Tongue (tissue), 2 donors: Measurements from ENCODE around the gene FGF9. TPM values are rescaled to one million over a fixed set of nuclear protein-coding genes. Genes with fewer than 3 reads are reported as not detected.

Source experiments
- DNase-seq: peaks from one replicate; pipeline ENCODE4 v3.0.0-alpha.2; 2015
- total RNA-seq: library from RNA; depleted of rRNA; stranded (reverse); fragments of >200 nt; gene quantifications from one replicate; pipeline ENCODE4 v1.2.3, GENCODE V29; 2014

FGF9 gene
- total RNA-seq, 1 donor from 2014 or later, result 3.1 TPM

DNA sequence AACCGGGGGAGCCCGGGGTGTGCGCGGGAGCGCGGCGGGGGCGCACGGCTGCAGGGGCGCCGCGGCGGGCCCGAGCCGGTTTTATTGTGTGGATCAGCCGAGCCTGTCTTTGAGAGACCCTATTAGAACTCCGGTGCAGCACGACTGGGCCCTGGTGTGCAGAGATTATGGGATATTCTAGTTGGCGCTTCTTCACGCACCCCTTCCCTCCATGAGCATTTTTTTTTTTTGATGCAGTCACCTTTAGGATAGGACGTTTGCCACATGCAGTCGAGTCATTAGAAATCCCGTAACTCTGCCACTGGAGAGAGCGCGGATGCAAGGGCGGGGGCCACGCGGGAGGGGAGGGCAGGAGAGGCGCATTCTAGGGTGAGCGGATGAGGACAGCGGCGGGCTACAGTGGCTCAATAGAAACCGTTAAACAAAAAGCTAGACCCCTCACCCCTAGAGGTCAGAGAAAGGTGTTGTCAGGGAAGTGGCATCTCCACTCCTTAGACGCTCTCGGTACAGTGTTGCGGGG, 3.7 kb downstream of the FGF9 start:
- DNase-seq, result peak; percentile 52

DNA sequence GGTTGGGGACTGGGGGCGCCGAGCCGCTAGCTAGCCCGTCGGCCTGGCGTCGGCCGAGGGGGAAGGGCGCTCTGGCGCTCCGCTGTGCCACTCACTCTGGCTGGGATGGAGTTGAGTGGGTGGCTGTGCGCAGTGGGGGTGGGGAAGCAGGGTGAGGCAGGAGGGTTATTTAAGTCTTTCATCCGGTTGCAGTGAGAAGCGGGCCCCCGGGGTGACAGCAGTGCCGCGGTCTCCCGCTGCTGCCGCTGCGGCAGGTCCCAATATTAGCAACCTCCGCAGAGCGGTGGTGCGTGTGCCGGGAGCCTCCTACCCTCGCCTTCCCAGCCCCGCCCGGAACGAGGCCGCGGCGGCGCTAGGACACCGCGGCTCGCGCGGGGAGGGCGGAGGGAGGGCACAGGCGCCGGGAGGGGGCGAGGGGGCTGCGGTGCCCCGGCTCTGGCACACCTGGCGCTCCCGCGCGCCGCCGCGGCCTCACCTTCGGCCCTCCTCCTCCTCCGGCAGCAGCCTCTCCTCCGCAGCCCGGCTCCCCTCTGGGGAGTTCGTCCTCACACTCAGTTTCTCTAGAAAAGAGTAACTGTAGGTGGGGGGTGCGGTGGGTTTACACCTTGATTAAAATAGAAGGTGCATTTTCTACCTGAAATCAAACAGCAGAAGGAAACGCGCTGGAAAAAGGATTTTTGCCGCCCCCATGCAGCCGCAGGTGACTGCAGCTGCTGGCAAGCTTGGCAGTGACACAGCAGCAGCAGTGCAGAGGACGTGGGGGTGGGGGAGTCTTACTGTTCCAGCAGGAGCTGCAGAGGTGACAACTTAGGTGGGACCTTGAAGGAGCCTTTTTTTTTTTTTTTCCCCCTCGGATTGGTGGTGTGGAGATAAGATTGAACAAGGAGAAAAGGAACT, 4.5 kb downstream of the FGF9 start:
- peak; percentile 62 for DNase-seq

DNA sequence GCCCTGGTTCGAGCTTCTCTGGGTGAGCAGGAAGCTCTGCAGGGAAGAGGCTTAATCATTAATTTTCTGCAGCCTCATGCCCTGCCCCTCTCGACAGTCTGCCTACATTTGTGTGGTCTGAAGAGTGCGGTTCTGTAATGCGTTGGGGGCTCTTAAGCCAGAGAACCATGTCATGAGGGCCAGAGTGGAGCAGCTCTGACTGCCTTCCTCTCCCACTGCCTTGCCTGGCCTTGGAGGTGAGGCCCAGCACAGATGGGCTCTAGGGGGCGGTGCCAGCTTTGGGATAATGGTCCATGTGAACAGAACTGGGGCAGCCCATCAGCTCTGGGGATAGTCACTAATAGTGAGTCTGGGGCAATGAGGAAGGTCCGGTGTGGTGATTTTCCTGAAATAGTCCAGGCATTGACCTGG, 5.7 kb downstream of the FGF9 start:
- DNase-seq, result peak; percentile 57

DNA sequence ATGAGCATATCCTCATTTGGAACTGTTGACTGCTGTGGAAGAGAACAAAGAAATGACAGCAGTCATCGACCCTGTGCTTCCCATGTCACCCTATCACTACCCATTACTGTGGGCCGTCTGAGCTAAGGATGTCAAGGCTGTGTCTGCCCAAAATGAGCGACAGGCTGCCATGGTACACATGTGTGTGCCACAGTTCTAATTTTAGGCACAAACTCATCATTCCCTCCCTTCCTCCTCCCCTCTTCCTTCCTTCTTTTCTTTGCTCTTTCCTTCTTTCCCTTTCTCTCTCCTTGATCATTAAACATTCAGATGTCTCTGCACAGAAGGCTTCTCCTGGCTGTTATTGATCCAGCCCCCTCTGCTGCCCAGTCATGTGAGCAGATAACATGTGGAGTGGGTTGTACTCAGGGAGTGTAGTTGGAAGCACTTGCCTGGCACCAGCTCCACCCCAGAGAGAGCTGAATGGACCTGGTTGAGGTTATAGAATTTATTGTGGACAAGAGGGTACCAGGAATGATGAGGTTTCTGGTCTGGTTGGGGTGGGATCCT, 6.3 kb downstream of the FGF9 start:
- DNase-seq, result no peak

DNA sequence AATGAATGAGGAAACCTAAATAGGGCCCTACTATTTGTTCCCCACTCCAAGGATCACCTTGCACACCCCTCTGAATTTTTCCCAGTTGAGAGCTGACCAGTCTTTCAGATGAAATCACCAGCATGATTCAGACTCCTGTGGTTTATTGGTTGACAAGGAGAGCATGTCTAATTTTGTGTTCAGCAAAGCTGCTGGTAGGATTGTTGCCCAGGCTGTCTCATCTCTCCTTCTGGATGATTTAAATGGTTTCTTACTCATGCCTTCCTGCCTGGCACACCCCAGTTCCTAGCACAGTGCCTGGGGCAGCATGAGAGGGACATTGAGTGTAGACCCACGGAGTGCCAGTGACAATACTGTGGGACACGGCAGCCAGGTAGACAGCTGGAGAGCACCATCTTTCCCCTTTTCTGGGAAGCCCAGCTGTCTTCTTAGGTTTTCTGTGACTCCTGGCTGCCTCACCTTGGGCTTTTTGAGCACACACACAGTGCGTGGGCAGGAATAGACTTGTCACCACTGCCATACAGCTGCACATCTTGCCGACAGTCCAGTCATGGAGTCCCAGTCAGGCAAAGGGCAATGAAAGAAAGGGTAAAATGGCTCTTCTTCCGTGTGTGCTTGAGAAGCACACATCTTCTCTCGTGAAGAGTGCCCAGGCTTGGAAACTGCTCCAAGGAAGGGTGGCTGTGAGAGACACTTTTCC, 12.3 kb downstream of the FGF9 start:
- DNase-seq, result no peak

DNA sequence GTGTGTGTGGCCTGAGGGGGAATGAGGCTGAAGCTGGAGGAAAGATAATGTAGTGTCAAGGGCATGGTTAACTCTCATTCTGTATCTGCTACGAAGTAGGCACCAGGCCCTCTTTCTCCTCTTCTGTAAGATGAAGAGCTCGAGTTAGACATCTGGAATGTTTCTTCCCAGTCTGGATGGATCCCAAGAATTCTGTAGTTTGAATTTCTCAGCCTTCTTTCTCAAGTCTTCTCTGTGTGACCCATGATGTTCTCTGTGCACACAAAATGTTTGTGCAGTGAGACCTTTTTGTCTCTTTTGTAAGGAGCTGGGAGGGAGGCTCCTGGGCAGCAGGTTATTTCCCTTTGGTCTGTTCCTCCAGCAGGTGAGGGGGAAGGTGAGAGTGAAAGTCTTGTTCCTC, 13.7 kb downstream of the FGF9 start:
- no peak for DNase-seq

DNA sequence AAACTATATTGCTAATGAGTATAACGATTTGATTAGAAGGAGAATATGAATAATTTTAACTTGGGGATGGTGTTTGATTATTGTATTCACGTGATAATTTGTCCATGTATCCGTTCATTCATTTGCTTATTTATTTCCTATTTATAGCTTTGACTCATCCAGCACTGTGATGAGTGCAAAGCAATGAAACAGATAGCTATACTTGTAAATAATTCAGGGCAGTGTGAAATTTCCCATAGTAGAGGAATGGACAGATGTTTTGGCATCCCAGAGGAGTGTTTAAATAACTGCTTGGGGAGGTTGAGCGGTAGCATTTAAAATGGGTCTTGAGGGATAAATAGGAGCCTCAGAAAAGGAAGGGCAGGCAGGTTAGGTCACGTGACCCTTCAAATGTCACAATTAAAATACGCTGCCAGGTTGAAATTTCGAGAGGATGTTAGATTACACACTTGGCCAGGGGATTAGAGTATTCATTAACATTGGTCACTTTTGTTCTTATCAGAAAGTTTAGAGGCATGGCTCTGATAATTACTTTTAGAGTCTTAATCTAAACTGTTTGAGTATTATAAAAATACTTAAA, 14.7 kb downstream of the FGF9 start:
- no peak for DNase-seq

DNA sequence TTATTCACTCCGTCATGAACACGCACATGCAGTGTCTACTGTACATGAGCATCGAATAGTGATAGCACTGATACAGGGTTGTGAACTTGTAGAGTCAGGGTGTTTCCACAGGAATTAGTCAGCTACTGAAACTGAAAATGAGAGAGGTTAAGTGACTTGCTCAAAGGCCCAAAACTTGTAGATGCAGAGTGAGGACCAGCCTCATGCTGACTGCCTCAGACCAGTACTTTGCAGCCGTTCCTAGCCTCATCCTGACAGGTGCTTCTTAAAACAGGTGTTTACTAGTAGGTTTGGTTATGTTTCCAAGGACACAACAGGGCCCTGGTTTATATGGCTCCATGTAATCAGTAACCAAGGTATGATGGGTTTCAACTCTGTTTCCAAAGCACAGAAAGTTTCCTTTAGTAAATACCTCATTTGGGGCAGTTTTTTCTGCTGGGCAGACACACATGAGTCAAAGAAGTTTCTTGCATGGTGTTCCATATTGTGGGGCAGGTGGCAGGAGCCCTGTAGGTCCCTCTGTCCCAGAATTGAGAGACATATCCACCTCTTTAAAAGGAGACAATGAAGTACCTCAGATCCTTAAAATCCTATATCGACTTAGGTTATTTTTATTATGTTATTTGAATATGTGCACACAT, 16.0 kb downstream of the FGF9 start:
- no peak for DNase-seq

DNA sequence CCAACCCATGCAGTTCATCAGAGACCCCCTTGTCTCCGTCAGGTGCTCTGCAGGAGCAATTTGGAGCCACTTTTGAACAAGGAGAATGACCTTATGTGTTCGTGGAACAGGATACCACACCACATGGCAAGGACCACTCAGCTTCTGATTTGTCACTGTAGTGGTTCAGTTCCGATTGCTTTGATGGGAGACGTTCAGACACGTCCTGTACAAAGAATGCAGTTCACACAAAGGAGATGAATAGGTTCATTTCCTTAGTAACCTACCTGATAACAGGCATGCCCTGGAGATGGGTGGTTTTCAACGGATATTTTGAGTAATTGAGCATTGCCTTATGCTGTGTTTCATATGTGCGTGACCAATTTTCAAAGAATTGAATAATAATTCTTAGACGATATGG, 17.2 kb downstream of the FGF9 start:
- no peak for DNase-seq

DNA sequence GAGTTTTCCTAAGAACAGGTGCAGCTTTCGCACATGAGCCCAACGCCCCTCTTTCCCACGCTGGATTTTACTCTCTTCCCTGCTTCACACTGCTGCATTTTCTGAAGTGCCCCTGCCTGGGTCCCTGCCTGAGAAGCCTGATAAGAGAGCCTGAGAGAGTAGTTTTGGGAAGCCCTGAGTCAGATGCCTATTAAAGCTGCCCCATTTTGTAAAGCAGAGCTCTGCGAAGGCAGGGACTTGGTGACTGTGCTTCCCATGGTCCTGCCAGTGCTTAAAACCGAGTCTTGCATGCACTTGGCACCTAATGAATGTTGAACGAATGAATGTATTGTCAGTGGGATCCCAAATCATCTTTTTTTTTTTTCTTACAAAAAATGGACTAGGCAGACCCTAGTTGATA, 18.2 kb downstream of the FGF9 start:
- no peak for DNase-seq

DNA sequence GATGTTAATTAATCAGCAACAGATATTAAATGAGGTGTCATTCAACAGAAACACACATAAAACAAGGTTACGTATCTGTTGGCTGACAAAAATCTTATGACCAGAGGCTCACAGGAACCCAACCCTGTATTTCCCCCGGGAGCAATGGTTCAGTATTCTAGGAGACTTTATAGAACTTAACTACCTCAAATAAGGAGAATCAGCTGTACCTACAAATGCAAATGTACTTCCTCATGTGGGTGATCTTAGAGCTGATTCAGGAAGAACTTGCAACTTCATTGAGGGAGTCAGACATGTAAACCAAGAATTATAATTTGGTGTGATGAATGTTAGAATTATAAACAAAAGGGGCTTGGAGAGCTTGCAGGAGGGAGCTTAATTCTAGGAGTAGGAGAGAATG, 20.1 kb downstream of the FGF9 start:
- no peak for DNase-seq

DNA sequence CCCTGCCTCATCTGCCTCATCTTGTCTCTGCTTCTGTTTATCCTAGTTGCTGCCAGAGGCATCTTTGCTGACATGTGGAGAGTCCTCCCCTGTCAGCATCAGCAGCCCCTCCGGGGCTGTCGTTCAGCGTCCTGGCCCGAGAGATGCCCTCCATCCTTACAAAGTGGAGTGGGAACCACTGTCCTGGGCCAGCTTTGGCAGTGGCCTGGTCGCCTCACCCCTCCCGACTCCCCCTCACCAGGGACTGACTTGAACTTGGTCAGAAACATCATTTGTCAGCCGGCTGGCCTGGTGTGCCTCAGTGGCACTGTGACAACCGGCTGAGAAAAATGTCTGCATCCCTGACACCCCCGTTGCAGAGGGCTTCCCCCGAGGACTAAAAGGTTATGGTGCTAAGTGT, 20.6 kb downstream of the FGF9 start:
- DNase-seq, result no peak

DNA sequence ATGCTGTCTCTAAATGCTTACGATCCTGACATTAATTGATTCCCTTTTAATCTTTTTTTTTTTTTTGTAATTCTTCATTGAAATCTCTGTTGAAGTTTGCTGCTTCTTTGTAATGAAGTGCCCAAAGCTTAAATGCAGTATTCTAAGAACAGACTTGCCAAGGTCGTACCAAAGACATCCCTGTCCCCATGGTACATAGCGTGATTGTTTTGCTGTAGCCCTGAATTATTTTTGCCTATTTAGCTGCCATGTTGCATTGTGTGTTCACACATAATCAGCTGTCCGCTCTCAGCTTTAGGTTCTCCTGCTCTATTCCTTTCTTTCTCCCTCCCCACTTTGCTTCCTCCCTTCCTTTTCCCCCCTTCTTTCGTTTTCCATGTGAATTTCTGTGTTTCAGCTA, 21.1 kb downstream of the FGF9 start:
- no peak for DNase-seq

DNA sequence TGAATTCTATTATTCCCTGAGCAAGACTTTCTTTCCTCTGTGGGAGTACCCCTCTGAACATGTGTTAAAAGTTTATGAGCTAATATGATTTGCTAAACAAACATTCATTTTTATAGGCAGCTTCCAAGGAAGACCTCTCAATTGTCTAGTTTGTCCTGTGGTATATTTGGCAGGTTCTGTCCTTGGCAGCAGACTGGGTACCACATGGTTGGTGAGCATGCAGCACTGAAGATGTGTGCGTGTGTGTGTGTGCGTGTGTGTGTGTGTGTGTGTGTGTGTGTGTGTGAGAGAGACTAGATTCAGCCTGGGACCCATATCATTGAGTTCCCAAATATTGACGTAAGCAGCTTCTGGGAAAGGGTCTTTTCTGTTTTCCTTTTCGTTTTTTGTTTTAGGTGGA, 24.0 kb downstream of the FGF9 start:
- DNase-seq, result no peak

DNA sequence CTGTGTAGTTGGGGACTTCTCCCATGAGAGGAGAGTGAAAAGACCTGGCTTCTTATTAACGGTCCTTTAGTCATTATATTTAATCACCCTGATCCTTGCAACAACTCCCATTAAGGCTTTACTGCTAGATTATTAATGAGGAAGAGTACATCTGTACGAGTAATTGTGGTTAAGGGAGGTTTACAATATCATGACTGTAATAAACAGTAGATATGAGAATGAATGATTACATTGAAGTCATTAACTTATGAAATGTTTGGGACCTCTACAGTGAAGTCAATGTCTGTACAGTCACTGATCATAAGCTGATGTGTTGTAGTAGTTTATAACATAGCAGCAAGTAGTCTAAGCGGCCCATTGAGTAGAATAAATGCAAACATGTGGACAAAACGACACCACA, 24.7 kb downstream of the FGF9 start:
- DNase-seq, result no peak

DNA sequence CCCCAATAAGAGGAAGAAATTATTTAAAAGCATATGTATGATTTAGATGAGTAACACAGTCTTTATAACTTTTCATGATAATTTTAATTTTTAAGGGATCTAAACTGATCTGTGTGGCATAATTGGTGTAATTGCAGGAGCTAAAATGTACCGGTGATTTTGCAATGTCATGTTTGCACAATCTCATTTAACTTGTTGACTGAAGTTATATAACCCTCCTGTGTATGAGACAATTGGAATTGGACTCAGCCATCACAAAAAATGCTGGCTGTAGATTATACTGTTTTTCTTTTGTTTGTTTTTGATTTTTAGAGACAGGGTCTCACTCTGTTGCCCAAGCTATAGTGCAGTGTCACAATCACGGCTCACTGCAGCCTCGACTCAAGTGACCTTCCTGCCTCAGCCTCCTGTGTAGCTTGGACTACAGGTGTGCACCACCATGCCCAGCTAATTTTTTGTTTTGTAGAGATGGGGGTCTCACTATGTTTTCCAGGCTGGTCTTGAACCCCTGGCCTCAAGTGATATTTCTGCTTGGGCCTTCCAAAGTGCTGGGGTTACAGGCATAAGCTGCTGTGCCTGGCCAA, 26.1 kb downstream of the FGF9 start:
- no peak for DNase-seq

DNA sequence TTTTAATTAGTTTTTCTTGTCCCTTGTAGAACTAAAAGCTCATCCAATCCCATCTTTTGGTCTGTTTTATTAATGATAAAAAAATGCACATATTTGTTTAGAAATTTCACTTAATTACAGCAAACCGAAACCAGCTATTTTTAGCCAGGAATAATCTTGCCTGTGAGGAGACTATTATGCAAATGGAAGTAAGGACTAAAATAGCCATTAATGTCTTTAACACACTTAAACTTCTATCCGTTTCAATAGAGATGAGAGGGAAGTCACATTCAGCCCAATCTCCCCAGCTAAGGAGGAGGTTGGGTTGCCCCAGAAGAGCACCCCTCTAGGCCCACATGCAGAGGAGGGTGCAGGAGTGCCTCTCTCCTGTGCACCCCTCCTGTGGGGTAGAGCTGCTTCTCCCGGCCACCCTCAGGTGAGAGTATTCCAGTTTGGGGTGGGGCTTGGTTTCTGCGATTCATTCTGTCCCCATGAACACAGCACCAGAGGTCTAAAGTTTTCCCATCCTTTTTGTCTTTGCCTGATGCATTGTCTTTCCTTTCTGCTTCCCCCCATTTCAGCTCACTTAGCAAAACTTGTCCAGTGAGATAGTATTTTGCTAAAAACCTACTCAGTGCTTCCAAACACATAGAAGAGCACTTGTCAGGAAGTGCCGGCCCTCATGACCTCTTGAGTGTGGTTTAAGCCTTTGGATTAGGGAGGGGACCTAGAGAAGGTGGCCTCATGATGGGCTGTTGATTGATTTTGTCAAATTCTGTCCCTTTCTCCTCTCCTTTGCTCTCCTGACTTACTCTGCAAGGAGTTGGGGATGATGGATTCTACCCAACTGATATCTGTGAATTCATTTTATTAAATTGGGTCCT, 28.2 kb downstream of the FGF9 start:
- DNase-seq, result no peak

DNA sequence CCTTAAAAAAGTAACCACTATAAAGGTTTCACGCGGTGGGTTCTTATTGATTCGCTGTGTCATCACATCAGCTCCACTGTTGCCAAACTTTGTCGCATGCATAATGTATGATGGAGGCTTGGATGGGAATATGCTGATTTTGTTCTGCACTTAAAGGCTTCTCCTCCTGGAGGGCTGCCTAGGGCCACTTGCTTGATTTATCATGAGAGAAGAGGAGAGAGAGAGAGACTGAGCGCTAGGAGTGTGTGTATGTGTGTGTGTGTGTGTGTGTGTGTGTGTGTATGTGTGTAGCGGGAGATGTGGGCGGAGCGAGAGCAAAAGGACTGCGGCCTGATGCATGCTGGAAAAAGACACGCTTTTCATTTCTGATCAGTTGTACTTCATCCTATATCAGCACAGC, 30.6 kb downstream of the FGF9 start:
- DNase-seq, result no peak

DNA sequence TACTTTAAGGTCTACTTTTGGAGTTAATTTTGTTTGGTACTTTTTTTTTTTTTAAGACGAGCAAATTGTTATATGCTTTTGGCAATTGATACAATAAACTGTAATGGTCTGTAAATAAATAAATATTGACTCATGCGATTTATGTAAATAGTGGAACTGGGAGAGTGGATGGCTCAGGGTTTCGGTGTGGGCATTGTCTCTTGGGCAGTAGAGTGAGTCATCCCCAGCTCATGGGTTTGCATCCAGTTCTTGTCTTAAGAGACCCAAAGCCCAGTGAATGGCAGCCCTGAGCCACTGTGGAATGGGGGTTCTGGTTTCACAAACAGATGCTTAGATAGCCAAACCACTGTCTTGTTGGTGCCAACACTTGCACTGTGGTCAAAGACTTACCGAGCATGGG, 33.0 kb downstream of the FGF9 start:
- no peak for DNase-seq

DNA sequence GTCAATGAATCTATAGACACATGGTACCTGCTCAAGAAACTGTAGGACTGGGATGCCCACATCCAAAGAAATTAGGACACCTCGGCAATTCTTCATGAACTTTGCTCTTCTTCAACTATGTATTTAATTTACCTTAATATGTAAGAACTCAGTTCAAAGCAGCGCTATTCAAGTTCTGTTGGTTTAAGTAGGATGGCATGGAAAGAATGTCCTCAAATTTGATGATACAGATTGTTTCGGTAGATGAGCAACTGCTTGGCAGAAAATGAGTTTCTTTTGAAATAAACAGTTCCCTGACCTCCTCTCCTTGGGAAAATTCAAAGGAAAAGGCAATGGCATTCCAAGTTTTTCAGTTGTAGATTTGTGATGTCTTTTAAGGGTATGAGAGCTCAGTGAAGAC, 36.7 kb downstream of the FGF9 start:
- no peak for DNase-seq

DNA sequence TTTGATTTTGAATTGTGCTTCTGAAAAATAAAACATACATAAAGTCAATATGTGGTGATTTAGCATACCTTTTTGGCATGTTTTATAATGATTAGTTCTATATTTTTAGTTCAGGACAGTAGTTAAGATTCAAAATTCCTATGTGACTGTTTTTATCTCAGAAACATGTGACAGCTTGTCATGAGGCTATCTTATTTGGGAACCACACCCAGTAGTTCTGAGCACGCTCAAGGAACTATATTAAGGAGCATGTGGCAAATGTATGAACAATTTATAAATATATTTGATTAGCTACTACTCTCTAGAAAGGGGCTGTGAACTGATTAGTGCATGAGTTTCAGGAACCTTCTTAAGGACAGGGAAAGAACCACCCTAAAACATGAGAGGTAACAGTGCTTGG, 38.8 kb downstream of the FGF9 start:
- DNase-seq, result peak; percentile 8
